Measurements from ENCODE around the gene GNAI3. TPM values are rescaled to one million over a fixed set of nuclear protein-coding genes. Genes with fewer than 3 reads are reported as not detected.

Gene GNAI3
- total and polyA plus RNA-seq, 2 of the 13 experiments (the other 11 are each of a cell fraction or from before 2014, with no cell fraction given) = 4.3 to 9.0 TPM

DNA sequence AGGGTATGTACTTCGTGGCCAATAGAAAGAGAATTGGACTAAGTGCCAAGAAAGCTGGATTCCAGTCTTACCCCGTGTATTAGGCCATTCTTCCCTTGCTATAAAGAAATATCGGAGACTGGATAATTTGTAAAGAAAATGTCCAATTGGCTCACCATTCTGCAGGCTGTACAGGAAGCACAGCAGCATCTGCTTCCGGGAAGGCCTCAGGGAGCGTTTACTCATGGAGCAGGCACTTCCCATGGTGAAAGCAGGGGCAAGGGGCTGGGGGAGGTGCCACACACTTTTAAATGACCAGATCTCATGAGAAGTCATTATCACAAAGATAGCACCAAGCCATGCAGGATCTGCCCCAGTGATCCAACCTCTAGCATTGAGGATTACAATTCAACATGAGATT is 31.1 kb upstream of the GNAI3 start:
- Histone ChIP-seq H3K27ac (ENCODE audit: extremely low read length, insufficient read depth, low read length) (no peak overlapping the region), H3K79me2 (ENCODE audit: insufficient read depth, low read length) (no peaks in the 10 kb centered on the region), H3K9me3 (ENCODE audit: low read length) (no peaks in the 10 kb centered on the region), H3K4me1 (ENCODE audit: insufficient read depth, low read length) (peaks cover 21% of the 10 kb centered on the region), H3K4me2 (ENCODE audit: low read depth, low read length) (no peak overlapping the region), H3K36me3 (replicated peaks in 1 of 2; ENCODE audit: control insufficient read depth in 1 of 2, insufficient read depth in 2 of 2, low read length in 2 of 2) (no peaks in the 10 kb centered on the region), H3K9ac (ENCODE audit: insufficient read depth, low read depth, low read length) (no peak overlapping the region), H3K4me3 (replicated peaks in 1 of 3; ENCODE audit: insufficient read depth in 1 of 3, low read depth in 2 of 3, low read length in 3 of 3) (no peak overlapping the region), H4K20me1 (ENCODE audit: insufficient read depth, low read length) (no peaks in the 10 kb centered on the region), H2AFZ (ENCODE audit: low read length) (no peak overlapping the region), H3K27me3 (ENCODE audit: control insufficient read depth in 1 of 2, insufficient read depth in 2 of 2, low read length in 2 of 2) (peaks cover 4 to 28% of the 10 kb centered on the region in 2 experiments; a peak in 3 of 5 replicates)
- intact Hi-C loops (cut with micrococcal nuclease; ENCODE audit: unreplicated experiment) (no loop called here), in situ Hi-C loops (cut with HindIII; ENCODE audit: extremely low pct_ligation_motif_present, low pct_unique_long_range_greater_than_20kb) (no loop called here)
- ChIA-PET CTCF (ENCODE audit: low intra/inter-chr PET ratio, low total read pairs) (no interaction called here), POLR2A (interaction anchor here (0.7 to 1.6 kb wide), 2 partner anchors 10 to 11 kb away, joined by 3 read pairs; no protein-coding TSS in a partner anchor)
- TF ChIP-seq NCOA1 (CRISPR knock-in tag; IDR thresholded peaks at IDR 0.05) (no peak), PLRG1 (conservative IDR thresholded peaks at IDR 0.05) (no peak), GLI4 (CRISPR knock-in tag; IDR thresholded peaks at IDR 0.05; ENCODE audit: borderline replicate concordance) (no peak), FOXP1 (IDR thresholded peaks at IDR 0.05) (no peak), FOXP1 (CRISPR knock-in tag; IDR thresholded peaks at IDR 0.05) (no peak), ZNF7 (CRISPR knock-in tag; IDR thresholded peaks at IDR 0.05) (no peak), RFX1 (IDR thresholded peaks at IDR 0.05) (no peak), ATF3 (CRISPR knock-in tag; IDR thresholded peaks at IDR 0.05) (no peak), ZNF782 (CRISPR knock-in tag; IDR thresholded peaks at IDR 0.05; ENCODE audit: borderline replicate concordance) (no peak), CBFB (CRISPR knock-in tag; IDR thresholded peaks at IDR 0.05) (no peak), USF2 (IDR thresholded peaks at IDR 0.05; ENCODE audit: low read depth, low read length) (no peak), USF2 (CRISPR knock-in tag; IDR thresholded peaks at IDR 0.05; ENCODE audit: borderline replicate concordance) (no peak)
- TF ChIP-seq, protein P1, sequence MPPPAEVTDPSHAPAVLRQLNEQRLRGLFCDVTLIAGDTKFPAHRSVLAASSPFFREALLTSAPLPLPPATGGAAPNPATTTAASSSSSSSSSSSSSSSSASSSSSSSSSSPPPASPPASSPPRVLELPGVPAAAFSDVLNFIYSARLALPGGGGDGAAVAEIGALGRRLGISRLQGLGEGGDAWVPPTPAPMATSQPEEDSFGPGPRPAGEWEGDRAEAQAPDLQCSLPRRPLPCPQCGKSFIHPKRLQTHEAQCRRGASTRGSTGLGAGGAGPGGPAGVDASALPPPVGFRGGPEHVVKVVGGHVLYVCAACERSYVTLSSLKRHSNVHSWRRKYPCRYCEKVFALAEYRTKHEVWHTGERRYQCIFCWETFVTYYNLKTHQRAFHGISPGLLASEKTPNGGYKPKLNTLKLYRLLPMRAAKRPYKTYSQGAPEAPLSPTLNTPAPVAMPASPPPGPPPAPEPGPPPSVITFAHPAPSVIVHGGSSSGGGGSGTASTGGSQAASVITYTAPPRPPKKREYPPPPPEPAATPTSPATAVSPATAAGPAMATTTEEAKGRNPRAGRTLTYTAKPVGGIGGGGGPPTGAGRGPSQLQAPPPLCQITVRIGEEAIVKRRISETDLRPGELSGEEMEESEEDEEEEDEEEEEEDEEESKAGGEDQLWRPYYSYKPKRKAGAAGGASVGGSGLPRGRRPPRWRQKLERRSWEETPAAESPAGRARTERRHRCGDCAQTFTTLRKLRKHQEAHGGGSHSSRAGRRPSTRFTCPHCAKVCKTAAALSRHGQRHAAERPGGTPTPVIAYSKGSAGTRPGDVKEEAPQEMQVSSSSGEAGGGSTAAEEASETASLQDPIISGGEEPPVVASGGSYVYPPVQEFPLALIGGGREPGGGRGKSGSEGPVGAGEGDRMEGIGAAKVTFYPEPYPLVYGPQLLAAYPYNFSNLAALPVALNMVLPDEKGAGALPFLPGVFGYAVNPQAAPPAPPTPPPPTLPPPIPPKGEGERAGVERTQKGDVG (CRISPR knock-in tag; IDR thresholded peaks at IDR 0.05; ENCODE audit: borderline replicate concordance) = no peak
- TF ChIP-seq, protein P2, sequence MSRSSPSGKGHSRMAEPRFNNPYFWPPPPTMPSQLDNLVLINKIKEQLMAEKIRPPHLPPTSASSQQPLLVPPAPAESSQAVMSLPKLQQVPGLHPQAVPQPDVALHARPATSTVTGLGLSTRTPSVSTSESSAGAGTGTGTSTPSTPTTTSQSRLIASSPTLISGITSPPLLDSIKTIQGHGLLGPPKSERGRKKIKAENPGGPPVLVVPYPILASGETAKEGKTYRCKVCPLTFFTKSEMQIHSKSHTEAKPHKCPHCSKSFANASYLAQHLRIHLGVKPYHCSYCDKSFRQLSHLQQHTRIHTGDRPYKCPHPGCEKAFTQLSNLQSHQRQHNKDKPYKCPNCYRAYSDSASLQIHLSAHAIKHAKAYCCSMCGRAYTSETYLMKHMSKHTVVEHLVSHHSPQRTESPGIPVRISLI (CRISPR knock-in tag; IDR thresholded peaks at IDR 0.05; ENCODE audit: borderline replicate concordance) = no peak
- FAIRE-seq = no peak
- BruUV-seq (replicated peaks) = no TSS peak
- no peak for ATAC-seq
- WGBS (ENCODE audit: low lambda C conversion rate) = 49% methylated on average over 5 of the region's 5 CpGs
- DNase-seq (ENCODE audit: low spot score) = no peak
